Measurements from ENCODE around the gene SOX13. TPM values are rescaled to one million over a fixed set of nuclear protein-coding genes. Genes with fewer than 3 reads are reported as not detected.

Gene SOX13
- polyA plus RNA-seq, 1 experiment: 2.0 TPM

DNA sequence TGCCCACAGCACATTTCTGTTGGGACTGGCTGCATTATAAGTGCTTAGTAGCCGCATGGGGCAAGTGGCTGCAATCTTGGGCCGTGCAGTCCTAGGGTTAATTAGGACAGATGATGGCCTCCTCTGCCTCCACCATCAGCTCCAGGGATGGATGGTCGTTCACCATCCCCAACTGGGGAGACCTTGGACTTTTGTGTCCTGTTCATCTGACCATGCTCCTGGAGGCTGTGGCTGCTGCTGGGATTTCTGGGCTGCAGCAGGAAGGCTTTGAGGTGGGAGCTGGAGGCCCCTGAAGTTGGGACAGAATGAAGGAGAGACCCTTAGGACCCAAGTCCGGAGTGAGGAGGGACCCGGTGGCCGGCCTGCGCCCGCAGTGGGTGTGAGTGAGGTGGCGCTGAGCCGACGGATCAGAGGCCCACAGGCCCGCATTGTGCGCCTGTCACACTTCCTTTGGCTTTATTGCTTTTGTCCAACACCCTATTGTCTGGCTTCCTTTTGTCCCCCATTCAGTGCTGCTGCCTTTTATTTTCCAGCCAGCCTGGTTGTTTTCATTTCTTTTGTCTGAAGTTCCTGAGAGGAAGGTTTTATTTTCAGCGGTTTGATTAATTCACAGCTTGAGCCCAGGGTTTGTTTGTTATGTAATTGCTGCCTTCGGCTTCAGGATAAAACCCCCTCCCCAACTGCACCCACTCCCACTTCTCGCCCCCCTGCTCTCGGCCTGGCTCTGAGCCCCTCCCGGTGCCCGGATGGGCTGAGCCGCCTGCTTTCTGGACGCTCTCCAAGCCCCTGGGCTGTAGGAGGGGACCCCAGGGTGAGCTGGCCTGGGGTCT lies 35.6 kb downstream of the SOX13 start:
- no peaks in the 10 kb centered on the region for H3K9me3 ChIP-seq (ENCODE audit: control insufficient read depth, insufficient read depth, low read length)
- no peak overlapping the region for H3K4me3 ChIP-seq (ENCODE audit: low read depth, low read length)
- no peak for DNase-seq (ENCODE audit: low read depth, low spot score)
- ChIA-PET CTCF (interaction anchor here (0.9 to 1.2 kb wide), 2 partner anchors 21 to 238 kb away, joined by 3 read pairs; no protein-coding TSS in a partner anchor), POLR2A (no interaction called here)
- no peak overlapping the region for H3K27ac ChIP-seq (ENCODE audit: low read depth, low read length)
- TF ChIP-seq, protein P1, sequence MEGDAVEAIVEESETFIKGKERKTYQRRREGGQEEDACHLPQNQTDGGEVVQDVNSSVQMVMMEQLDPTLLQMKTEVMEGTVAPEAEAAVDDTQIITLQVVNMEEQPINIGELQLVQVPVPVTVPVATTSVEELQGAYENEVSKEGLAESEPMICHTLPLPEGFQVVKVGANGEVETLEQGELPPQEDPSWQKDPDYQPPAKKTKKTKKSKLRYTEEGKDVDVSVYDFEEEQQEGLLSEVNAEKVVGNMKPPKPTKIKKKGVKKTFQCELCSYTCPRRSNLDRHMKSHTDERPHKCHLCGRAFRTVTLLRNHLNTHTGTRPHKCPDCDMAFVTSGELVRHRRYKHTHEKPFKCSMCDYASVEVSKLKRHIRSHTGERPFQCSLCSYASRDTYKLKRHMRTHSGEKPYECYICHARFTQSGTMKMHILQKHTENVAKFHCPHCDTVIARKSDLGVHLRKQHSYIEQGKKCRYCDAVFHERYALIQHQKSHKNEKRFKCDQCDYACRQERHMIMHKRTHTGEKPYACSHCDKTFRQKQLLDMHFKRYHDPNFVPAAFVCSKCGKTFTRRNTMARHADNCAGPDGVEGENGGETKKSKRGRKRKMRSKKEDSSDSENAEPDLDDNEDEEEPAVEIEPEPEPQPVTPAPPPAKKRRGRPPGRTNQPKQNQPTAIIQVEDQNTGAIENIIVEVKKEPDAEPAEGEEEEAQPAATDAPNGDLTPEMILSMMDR (IDR thresholded peaks at IDR 0.05; ENCODE audit: low read depth, low read length): no peak
- H3K27me3 ChIP-seq (ENCODE audit: control insufficient read depth, insufficient read depth, low read length): peaks cover 5% of the 10 kb centered on the region

DNA sequence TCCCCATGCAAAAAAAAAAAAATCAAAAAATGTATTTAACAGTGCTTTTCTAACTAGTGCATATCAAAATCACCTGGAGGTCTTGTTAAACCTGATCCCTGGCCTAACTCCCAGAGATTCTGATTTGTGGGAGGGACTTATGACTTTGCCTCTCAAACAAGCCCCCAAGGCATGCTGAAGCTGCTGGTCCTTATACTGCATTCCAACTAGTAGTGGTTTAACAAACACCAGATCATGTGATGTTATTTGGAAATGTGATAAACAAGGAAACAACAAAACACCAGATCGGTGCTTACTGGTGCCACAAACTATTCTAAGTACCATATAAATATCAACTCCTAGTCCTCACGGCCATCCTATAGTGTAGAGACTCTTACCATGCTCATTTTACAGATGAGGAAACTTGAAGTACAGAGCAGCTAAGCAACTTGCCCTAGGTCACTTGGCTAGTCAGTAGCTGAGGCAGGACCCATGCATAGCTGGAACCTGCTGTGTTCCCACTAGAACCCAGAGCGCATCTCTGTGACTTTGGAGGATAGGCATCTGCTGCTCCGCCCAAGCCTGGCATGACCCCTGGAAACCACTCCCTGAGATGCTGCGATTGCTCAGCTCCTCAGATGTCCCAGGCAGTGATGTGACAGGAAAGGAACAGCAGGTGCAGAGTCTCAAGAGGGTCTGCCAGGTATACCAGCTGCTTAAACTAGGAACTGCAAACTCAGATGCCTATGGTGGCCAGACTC lies 38.1 kb downstream of the SOX13 start:
- ChIA-PET CTCF (interaction anchor here (1.0 kb wide), 1 partner anchor 240 kb away, joined by 4 read pairs; no protein-coding TSS in a partner anchor), POLR2A (no interaction called here)
- Histone ChIP-seq H3K27ac (ENCODE audit: low read depth, low read length) (no peak overlapping the region), H3K9me3 (ENCODE audit: control insufficient read depth, insufficient read depth, low read length) (no peaks in the 10 kb centered on the region), H3K27me3 (ENCODE audit: control insufficient read depth, insufficient read depth, low read length) (peaks cover 5% of the 10 kb centered on the region), H3K4me3 (ENCODE audit: low read depth, low read length) (no peak overlapping the region)
- no peak for DNase-seq (ENCODE audit: low read depth, low spot score)
- TF ChIP-seq, protein P1 (IDR thresholded peaks at IDR 0.05; ENCODE audit: low read depth, low read length): no peak

DNA sequence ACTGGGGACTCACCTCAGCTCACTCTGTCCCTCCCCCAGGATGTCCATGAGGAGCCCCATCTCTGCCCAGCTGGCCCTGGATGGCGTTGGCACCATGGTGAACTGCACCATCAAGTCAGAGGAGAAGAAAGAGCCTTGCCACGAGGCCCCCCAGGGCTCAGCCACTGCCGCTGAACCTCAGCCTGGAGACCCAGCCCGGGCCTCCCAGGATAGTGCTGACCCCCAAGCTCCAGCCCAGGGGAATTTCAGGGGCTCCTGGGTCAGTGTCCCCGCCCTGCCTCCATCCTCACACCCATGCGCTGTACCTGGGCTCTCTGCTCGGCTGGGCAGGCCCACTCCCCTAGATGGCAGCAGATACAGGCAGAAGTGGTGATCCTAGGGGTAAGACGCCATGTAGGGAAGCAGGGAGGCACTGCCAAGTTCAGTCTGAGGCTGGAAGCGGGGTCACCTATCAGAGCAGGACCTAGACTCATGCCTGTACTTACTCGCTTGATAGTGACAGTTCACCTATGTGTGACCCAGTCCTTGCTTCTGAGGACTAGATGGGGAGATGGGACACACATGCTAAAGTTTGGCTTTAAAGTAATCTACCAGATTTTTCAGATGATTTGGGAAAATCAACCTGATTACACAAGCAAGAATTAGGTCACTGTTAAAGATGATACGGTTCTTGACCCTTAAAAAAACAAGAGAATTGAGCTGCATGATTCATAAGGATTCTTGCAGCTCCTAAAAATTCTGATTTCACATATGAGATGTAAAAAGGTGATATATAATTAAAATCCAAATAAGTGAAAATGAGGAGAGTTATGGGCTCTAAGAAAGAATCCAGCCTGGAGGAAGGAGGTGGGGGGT lies 40.2 kb downstream of the SOX13 start:
- H3K4me3 ChIP-seq (ENCODE audit: low read depth, low read length): no peak overlapping the region
- H3K27me3 ChIP-seq (ENCODE audit: control insufficient read depth, insufficient read depth, low read length): peaks cover 5% of the 10 kb centered on the region
- DNase-seq (ENCODE audit: low read depth, low spot score): no peak
- no peak overlapping the region for H3K27ac ChIP-seq (ENCODE audit: low read depth, low read length)
- TF ChIP-seq, protein P1 (IDR thresholded peaks at IDR 0.05; ENCODE audit: low read depth, low read length): no peak
- no peaks in the 10 kb centered on the region for H3K9me3 ChIP-seq (ENCODE audit: control insufficient read depth, insufficient read depth, low read length)
- ChIA-PET POLR2A (no interaction called here), CTCF (interaction anchor here (0.6 to 2.2 kb wide), 5 partner anchors 14 to 242 kb away, joined by 4 to 11 read pairs (median 4); no protein-coding TSS in a partner anchor)

DNA sequence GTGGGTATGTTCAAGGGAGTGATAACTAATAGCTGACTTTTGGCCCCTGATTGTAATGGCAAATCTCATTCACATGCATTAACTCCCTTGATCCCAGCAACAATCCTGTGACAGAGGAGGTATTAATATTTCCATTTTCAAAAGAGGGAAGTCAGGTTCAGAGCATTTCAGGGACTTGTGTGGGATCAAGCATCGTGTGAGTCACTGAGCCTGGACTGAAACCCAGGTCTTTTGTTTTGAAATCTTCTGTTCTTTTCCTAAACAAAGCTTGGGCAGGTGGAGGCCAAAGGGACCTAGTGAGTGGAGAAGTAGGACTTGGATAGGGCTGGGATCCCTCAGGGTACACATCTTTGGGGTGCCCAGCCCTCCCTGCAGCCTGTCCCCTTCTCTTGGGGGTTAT lies 41.0 kb downstream of the SOX13 start:
- no peak overlapping the region for H3K27ac ChIP-seq (ENCODE audit: low read depth, low read length)
- TF ChIP-seq, protein P1 (IDR thresholded peaks at IDR 0.05; ENCODE audit: low read depth, low read length): no peak
- no peak for DNase-seq (ENCODE audit: low read depth, low spot score)
- H3K27me3 ChIP-seq (ENCODE audit: control insufficient read depth, insufficient read depth, low read length): peaks cover 2% of the 10 kb centered on the region
- no peaks in the 10 kb centered on the region for H3K9me3 ChIP-seq (ENCODE audit: control insufficient read depth, insufficient read depth, low read length)
- ChIA-PET CTCF (interaction anchor here (0.6 to 2.2 kb wide), 5 partner anchors 13 to 243 kb away, joined by 4 to 11 read pairs (median 4); no protein-coding TSS in a partner anchor), POLR2A (no interaction called here)
- H3K4me3 ChIP-seq (ENCODE audit: low read depth, low read length): no peak overlapping the region
